ENCODE data around the gene WDR37.

DNA sequence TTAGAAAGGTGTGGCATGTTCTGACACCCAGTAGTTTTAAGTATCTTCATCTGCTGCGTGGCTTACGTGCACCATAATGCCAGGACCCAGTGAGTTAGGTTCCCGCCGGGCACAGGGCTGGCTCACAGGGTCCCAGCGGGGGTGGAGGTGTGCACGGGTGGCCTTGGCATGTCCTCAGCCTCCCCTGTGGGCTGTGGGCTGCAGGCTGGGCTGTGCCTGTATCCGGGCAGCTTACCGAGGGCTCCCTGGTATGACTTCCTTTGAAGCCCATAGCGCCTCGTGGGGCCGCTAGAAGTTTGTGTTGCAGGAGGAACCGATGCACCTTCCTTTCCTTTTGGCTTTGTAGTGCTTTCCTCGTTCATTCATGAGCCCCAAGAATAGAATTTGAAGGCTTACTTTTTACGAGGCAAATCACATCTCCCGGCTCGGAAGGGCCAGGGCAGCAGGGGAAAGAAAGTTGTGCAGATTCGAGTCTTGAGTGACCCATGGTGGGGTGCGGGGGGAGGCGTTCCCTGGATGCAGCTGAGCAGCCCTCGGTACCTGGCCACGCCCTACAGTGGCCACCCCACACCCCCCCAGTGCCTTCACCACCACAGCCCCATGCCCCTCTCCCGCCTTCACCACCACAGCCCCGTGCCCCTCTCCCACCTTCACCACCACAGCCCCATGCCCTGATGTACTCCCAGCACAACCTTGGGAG lies 113.2 kb downstream of the WDR37 start:
- TF ChIP-seq, protein P1, sequence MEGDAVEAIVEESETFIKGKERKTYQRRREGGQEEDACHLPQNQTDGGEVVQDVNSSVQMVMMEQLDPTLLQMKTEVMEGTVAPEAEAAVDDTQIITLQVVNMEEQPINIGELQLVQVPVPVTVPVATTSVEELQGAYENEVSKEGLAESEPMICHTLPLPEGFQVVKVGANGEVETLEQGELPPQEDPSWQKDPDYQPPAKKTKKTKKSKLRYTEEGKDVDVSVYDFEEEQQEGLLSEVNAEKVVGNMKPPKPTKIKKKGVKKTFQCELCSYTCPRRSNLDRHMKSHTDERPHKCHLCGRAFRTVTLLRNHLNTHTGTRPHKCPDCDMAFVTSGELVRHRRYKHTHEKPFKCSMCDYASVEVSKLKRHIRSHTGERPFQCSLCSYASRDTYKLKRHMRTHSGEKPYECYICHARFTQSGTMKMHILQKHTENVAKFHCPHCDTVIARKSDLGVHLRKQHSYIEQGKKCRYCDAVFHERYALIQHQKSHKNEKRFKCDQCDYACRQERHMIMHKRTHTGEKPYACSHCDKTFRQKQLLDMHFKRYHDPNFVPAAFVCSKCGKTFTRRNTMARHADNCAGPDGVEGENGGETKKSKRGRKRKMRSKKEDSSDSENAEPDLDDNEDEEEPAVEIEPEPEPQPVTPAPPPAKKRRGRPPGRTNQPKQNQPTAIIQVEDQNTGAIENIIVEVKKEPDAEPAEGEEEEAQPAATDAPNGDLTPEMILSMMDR (IDR thresholded peaks at IDR 0.05; ENCODE audit: low read depth, low read length, poor library complexity, severe bottlenecking) = no peak
- no peak for TF ChIP-seq EZH2phosphoT487 (IDR thresholded peaks at IDR 0.05; ENCODE audit: borderline replicate concordance, low read length)

Measured in DOHH2 (cell line).